Esophagus muscularis mucosa (tissue), 3 donors: ENCODE measurements around the gene SULF2.

ENCODE experiments used
- CTCF ChIP-seq, 3 experiments: fragments of 200-600 bp in 2 of 3; fragments of 450-650 bp in 1 of 3; sonication (generic) in 2 of 3; IDR thresholded peaks; one replicate each; pipeline ENCODE4 v1.5.1; 2017 to 2019; ENCODE audit warnings: antibody characterized with exemption in 3 of 3, mild to moderate bottlenecking in 2 of 3, moderate library complexity in 1 of 3
- POLR2A ChIP-seq: fragments of 450-650 bp; IDR thresholded peaks from one replicate; pipeline ENCODE4 v1.6.1; 2017; ENCODE audit warnings: antibody characterized with exemption, moderate library complexity, mild to moderate bottlenecking, low read depth
- POLR2AphosphoS5 ChIP-seq, 2 donors: sonication (generic); formaldehyde crosslinking; IDR thresholded peaks; one replicate each; pipeline ENCODE4 v1.6.1; 2017; ENCODE audit warnings: antibody characterized with exemption in 2 of 2

DNA sequence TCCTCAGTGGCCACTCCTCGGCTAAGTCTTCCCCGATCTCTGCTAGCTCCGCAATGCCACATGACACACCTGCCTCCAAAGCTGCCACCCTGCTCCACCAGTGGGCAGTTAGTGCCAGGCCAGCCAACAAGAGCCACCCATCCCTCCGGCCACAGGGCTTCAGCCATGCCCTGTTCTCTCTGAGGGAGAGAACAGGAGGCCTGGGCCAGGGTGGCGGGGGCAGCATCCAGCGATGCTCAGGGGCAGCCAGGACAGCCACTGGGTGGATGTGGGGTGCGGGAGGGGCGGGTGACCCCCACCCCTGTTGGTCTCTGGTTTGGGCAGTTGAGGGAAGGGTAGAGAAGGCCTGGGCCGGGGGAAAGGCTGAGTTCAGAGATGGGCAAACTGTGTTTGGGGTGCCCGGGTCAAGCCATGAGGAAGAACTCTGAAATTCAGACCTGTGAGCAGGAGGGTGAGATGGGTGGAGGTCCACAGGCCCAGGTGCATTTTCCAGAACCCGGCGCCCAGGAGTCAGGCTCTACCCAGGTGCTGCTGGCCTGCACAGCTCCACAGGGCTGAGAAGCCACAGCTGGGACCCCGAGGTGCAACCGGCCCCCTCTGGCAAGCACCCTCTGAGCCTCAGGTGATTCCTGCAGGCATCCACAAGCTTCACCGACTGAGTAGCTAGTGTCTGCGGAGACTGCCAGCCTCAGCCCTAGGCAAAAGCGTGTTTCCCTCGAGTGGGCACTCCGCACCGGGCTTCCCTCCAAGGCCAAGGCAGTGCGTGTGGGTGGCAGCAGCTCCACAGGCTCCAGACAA is 91.1 kb downstream of the SULF2 start:
- no peak for TF ChIP-seq CTCF (IDR thresholded peaks at IDR 0.05)
- no peak for TF ChIP-seq POLR2AphosphoS5 (IDR thresholded peaks at IDR 0.05)
- TF ChIP-seq POLR2A = no peak
